ENCODE results near the gene SATB2.

DNA sequence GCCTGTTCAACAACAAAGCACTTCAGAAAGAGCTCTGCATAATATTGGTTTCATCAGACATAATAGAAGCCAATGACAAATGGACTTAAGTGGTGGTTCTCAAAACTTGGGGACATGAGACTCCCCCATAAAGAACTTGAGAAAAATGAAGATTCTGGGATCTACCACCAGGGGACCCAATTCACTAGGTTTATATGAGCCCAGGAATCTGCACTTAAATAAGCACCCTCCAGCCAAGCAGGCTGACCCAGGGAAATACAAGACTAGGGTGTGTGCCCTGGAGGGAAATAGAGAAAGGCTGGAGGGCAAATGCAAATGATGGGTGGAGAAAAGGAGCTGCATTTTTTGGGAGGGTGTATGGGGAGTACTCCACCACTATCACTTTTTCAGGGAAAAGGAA is 52.5 kb downstream of the SATB2 start:
- TF ChIP-seq, protein P1, sequence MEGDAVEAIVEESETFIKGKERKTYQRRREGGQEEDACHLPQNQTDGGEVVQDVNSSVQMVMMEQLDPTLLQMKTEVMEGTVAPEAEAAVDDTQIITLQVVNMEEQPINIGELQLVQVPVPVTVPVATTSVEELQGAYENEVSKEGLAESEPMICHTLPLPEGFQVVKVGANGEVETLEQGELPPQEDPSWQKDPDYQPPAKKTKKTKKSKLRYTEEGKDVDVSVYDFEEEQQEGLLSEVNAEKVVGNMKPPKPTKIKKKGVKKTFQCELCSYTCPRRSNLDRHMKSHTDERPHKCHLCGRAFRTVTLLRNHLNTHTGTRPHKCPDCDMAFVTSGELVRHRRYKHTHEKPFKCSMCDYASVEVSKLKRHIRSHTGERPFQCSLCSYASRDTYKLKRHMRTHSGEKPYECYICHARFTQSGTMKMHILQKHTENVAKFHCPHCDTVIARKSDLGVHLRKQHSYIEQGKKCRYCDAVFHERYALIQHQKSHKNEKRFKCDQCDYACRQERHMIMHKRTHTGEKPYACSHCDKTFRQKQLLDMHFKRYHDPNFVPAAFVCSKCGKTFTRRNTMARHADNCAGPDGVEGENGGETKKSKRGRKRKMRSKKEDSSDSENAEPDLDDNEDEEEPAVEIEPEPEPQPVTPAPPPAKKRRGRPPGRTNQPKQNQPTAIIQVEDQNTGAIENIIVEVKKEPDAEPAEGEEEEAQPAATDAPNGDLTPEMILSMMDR (IDR thresholded peaks at IDR 0.05; ENCODE audit: borderline replicate concordance, extremely low read depth, low read length, poor library complexity, severe bottlenecking), result peak; percentile 13
- no peak for TF ChIP-seq EZH2 (IDR thresholded peaks at IDR 0.05; ENCODE audit: borderline replicate concordance, low read depth, low read length, severe bottlenecking)
